MCF 10A (cell line): Measurements from ENCODE around the gene NHERF2. TPM values are rescaled to one million over a fixed set of nuclear protein-coding genes. Genes with fewer than 3 reads are reported as not detected.

Experiments used
- BruUV-seq: library from RNA; stranded (reverse); fragments of 400-500 nt; replicated peaks from 2 replicates; lab custom pipeline; 2021; lab: Mats Ljungman, UMichigan
- CTCF ChIA-PET: fragments of 300-600 bp; sonication (Branson Sonifier 250); formaldehyde crosslinking; extraction: SDS; loops from one replicate; lab custom pipeline; 2021; ENCODE audit warnings: antibody characterized with exemption, inconsistent platforms; lab: Yijun Ruan, JAX
- POLR2A ChIA-PET: fragments of 300-600, 350-650 bp; sonication (Branson Sonifier 250); formaldehyde crosslinking; extraction: SDS; loops from one replicate; lab custom pipeline; 2020; ENCODE audit warnings: antibody characterized with exemption, inconsistent platforms; lab: Yijun Ruan, JAX
- DNase-seq: peaks from one replicate; pipeline ENCODE4 v3.0.0-alpha.2; 2018; ENCODE audit not compliant: unreplicated experiment
- H3K27ac Mint-ChIP-seq: one replicate; pipeline ENCODE4 v1.8.0; 2022; ENCODE audit warnings: mild to moderate bottlenecking, low read depth, mixed read lengths; ENCODE audit not compliant: unreplicated experiment
- H3K27me3 Mint-ChIP-seq: one replicate; pipeline ENCODE4 v1.8.0; 2022; ENCODE audit warnings: mixed read lengths; ENCODE audit not compliant: insufficient read depth, unreplicated experiment
- H3K36me3 Mint-ChIP-seq: one replicate; pipeline ENCODE4 v1.8.0; 2022; ENCODE audit warnings: mild to moderate bottlenecking, moderate library complexity, mixed read lengths; ENCODE audit not compliant: insufficient read depth, unreplicated experiment
- H3K4me1 Mint-ChIP-seq: one replicate; pipeline ENCODE4 v1.8.0; 2022; ENCODE audit warnings: mixed read lengths; ENCODE audit not compliant: insufficient read depth, unreplicated experiment
- H3K4me3 Mint-ChIP-seq: one replicate; pipeline ENCODE4 v1.8.0; 2022; ENCODE audit warnings: mild to moderate bottlenecking, moderate library complexity, mixed read lengths; ENCODE audit not compliant: unreplicated experiment
- H3K9me3 Mint-ChIP-seq: one replicate; pipeline ENCODE4 v1.8.0; 2022; ENCODE audit warnings: mixed read lengths; ENCODE audit not compliant: unreplicated experiment
- intact Hi-C: fragments of 100-400 bp; cut with micrococcal nuclease; formaldehyde crosslinking; loops from 2 replicates; pipeline ENCODE4 v1.14.1; 2022
- total RNA-seq: library from RNA; stranded (reverse); gene quantifications from 2 replicates; pipeline ENCODE4 v1.2.3, GENCODE V29; 2022
- TF ChIP-seq, protein P1 (sequence below): fragments of 200-600 bp; IDR thresholded peaks from one replicate; pipeline ENCODE4 v1.8.0; 2022; ENCODE audit warnings: antibody characterized with exemption, mild to moderate bottlenecking; ENCODE audit not compliant: unreplicated experiment

Gene NHERF2
- total RNA-seq, 1 experiment from 2014 or later, result 14.5 TPM

DNA sequence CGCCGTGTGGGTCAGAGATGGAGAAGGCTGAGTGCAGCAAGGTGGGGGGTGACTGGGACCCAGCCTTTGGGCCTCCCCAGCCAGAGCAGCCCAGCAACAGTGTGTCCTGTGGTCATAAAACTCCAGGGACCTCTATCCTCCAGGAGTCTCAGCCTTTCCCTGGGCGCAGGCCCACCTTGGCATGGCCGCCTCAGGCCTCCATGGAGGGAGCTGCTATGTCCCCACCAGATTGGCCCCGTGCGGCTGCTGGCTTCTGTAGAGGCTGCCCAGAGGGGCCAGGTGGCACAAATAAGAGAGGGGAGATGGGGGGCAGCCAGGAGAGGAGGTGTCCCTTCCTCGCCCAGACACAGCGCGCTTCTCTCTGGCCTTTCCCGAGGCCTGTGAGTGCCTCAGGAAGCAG lies 39.5 kb upstream of the NHERF2 start:
- Mint-ChIP-seq H3K27me3 (no peaks in the 10 kb centered on the region), H3K9me3 (no peaks in the 10 kb centered on the region), H3K27ac (no peak overlapping the region), H3K4me1 (peaks cover 11% of the 10 kb centered on the region), H3K36me3 (peaks cover 34% of the 10 kb centered on the region), H3K4me3 (no peak overlapping the region)
- no peak for DNase-seq
- no TSS peak for BruUV-seq
- intact Hi-C loops, result no loop called here
- ChIA-PET CTCF (interaction anchor here (0.7 to 1.9 kb wide), 2 partner anchors 17 kb away, joined by 3 to 6 read pairs; no protein-coding TSS in a partner anchor), POLR2A (interaction anchor here (1.1 to 5.7 kb wide), 2 partner anchors 21 to 168 kb away, joined by 5 to 59 read pairs; partner anchors contain the start of genes TRAF7 and ZNF598)
- TF ChIP-seq, protein P1, sequence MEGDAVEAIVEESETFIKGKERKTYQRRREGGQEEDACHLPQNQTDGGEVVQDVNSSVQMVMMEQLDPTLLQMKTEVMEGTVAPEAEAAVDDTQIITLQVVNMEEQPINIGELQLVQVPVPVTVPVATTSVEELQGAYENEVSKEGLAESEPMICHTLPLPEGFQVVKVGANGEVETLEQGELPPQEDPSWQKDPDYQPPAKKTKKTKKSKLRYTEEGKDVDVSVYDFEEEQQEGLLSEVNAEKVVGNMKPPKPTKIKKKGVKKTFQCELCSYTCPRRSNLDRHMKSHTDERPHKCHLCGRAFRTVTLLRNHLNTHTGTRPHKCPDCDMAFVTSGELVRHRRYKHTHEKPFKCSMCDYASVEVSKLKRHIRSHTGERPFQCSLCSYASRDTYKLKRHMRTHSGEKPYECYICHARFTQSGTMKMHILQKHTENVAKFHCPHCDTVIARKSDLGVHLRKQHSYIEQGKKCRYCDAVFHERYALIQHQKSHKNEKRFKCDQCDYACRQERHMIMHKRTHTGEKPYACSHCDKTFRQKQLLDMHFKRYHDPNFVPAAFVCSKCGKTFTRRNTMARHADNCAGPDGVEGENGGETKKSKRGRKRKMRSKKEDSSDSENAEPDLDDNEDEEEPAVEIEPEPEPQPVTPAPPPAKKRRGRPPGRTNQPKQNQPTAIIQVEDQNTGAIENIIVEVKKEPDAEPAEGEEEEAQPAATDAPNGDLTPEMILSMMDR, result no peak

DNA sequence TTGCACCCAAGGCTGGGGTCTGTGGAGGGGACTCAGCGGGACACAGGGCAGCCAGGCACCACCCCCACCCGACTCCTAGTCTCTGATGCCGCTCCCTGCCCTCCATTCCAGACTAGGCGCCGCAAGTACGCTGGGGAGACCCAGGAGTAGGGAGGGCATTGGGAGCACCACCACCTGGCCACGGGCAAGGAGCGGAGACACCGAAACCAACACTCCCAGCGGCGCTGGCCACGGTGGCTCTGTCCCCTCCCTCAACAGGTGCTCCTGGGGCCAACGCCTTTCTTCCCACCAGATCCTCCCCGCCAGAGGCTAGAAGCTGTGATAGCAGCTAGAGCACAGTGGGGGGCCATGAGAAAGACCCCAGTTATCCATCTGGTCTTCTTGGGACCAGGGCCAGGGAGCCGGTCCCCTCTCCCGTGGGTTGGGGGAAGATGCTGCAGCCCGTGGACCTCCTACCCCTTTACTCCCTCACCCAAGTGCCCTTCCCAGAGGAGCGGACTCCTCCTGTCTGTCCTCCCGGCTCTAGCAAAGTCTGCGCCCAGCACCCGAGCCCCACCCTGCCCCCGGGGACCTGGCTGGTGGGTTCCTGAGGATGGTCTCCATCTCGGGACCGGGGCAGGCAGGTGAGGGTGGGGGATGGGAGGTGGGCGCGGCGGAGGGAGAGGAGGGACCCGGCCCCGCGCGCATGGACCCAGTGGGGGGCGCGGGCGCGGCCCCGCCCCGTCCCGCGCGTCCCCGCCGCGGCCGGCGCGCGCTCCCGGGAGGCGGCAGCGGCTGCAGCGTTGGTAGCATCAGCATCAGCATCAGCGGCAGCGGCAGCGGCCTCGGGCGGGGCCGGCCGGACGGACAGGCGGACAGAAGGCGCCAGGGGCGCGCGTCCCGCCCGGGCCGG lies 37.2 kb upstream of the NHERF2 start, which contains the start of gene SYNGR3:
TSS of gene SYNGR3 (plus strand) at position 762 of the 892 bp plus-strand sequence. CDS start 133 bp downstream, outside the sequence.
- Mint-ChIP-seq H3K36me3 (peaks cover 27% of the 10 kb centered on the region), H3K4me1 (peaks cover 12% of the 10 kb centered on the region), H3K27me3 (no peaks in the 10 kb centered on the region), H3K9me3 (no peaks in the 10 kb centered on the region), H3K27ac (peak within 1 kb of the TSS; percentile 35), H3K4me3 (peak within 1 kb of the TSS; percentile 49)
- intact Hi-C loops, result no loop called here
- no TSS peak for BruUV-seq
- TF ChIP-seq, protein P1, result no peak
- ChIA-PET POLR2A (interaction anchor here (0.6 to 2.0 kb wide), 4 partner anchors 11 to 25 kb away, joined by 3 to 7 read pairs (median 3); partner anchors contain the start of gene RPS2), CTCF (interaction anchor here (0.7 kb wide), 1 partner anchor 163 kb away, joined by 4 read pairs; no protein-coding TSS in a partner anchor)
- no peak for DNase-seq

DNA sequence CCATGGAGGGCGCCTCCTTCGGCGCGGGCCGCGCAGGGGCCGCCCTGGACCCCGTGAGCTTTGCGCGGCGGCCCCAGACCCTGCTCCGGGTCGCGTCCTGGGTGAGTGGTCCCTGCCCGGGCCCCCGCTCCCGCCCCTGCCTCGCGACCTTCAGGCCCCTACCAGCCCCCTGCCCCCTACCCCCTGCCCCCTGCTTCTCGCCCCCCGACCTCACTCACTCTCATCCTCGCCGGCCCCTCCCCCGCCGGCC lies 36.7 kb upstream of the NHERF2 start:
- DNase-seq, result no peak
- intact Hi-C loops, result no loop called here
- TF ChIP-seq, protein P1, result no peak
- no peak overlapping the region for H3K27ac Mint-ChIP-seq
- no peaks in the 10 kb centered on the region for H3K27me3 Mint-ChIP-seq
- no peak overlapping the region for H3K4me3 Mint-ChIP-seq
- H3K36me3 Mint-ChIP-seq, result peaks cover 29% of the 10 kb centered on the region
- ChIA-PET CTCF (interaction anchor here (1.1 kb wide), 1 partner anchor 561 kb away, joined by 3 read pairs; no protein-coding TSS in a partner anchor), POLR2A (interaction anchor here (2.0 kb wide), 1 partner anchor 18 kb away, joined by 7 read pairs; no protein-coding TSS in a partner anchor)
- no TSS peak for BruUV-seq
- peaks cover 12% of the 10 kb centered on the region for H3K4me1 Mint-ChIP-seq
- no peaks in the 10 kb centered on the region for H3K9me3 Mint-ChIP-seq
